Tibial artery (tissue), 4 donors: ENCODE measurements around the gene NBPF15.
"Not testable (repeated sequence)": the region's sequence is repeated elsewhere in the genome, so short reads cannot be mapped to it uniquely, and the experiment has no call there.

Source experiments
- DNase-seq, 2 donors: peaks; one replicate each; pipeline ENCODE4 v3.0.0-alpha.2; 2019
- H3K27ac ChIP-seq, 2 donors: fragments of 200-600 bp; sonication (generic) in 1 of 2; 1 replicate in 1 of 2; 2 replicates in 1 of 2; pipeline ENCODE4 v1.5.1; 2018 to 2019; ENCODE audit warnings: mild to moderate bottlenecking in 1 of 2
- H3K27me3 ChIP-seq, 2 donors: fragments of 200-600 bp; sonication (generic) in 1 of 2; one replicate each; pipeline versions ENCODE4 v1.5.1 to v1.6.0; 2016 to 2019
- H3K36me3 ChIP-seq, 3 donors: fragments of 200-600 bp; sonication (generic) in 2 of 3; one replicate each; pipeline ENCODE4 v1.5.1; 2016 to 2019; ENCODE audit warnings: mild to moderate bottlenecking in 2 of 3
- H3K4me1 ChIP-seq, 4 donors: fragments of 200-600 bp; sonication (generic) in 2 of 4; 1 replicate in 3 of 4; 2 replicates in 1 of 4; pipeline ENCODE4 v1.5.1; 2016 to 2019
- H3K4me3 ChIP-seq, 2 donors: fragments of 200-600 bp; sonication (generic) in 1 of 2; 1 replicate in 1 of 2; 2 replicates in 1 of 2; pipeline ENCODE4 v1.5.1; 2018 to 2019; ENCODE audit warnings: mild to moderate bottlenecking in 2 of 2
- H3K9me3 ChIP-seq, 3 donors: fragments of 200-600 bp; sonication (generic) in 1 of 3; one replicate each; pipeline ENCODE4 v1.5.1; 2016 to 2019
- intact Hi-C: fragments of 100-400 bp; cut with DNase I; formaldehyde crosslinking; loops from one replicate; pipeline ENCODE4 v1.15.0; 2023; ENCODE audit warnings: low total_unique reads

Gene NBPF15

GRCh38 chr1:144461136-144461759 lies at the start of gene NBPF15:
Gene NBPF15, minus strand, starts transcription at chr1:144461669. Its CDS starts 21,666 bp downstream, at chr1:144440003.
- H3K27me3 ChIP-seq, H3K36me3 ChIP-seq, H3K9me3 ChIP-seq, intact Hi-C loops, H3K4me1 ChIP-seq: not testable (repeated sequence)
- DNase-seq, result peak; percentile 64 to 84
- H3K27ac ChIP-seq, result peak within 1 kb of the TSS; percentile 64 to 78
- peak within 1 kb of the TSS; percentile 70 to 79 for H3K4me3 ChIP-seq

GRCh38 chr1:144496429-144496828 lies 35.0 kb upstream of the NBPF15 start:
- H3K4me3 ChIP-seq, H3K9me3 ChIP-seq, H3K27me3 ChIP-seq, H3K36me3 ChIP-seq, intact Hi-C loops, H3K4me1 ChIP-seq, DNase-seq, H3K27ac ChIP-seq: not testable (repeated sequence)

- H3K4me1 ChIP-seq, H3K27me3 ChIP-seq, H3K27ac ChIP-seq, H3K36me3 ChIP-seq, H3K4me3 ChIP-seq, DNase-seq, H3K9me3 ChIP-seq, intact Hi-C loops: not testable (repeated sequence)
Measured at GRCh38 chr1:144494130-144494529, 32.7 kb upstream of the NBPF15 start.

- H3K4me3 ChIP-seq, H3K4me1 ChIP-seq, H3K27me3 ChIP-seq, intact Hi-C loops, H3K9me3 ChIP-seq, H3K27ac ChIP-seq, DNase-seq, H3K36me3 ChIP-seq: not testable (repeated sequence)
Measured at GRCh38 chr1:144490394-144490793, 28.9 kb upstream of the NBPF15 start.

- intact Hi-C loops, H3K36me3 ChIP-seq, H3K27me3 ChIP-seq, H3K9me3 ChIP-seq, H3K27ac ChIP-seq, DNase-seq, H3K4me1 ChIP-seq, H3K4me3 ChIP-seq: not testable (repeated sequence)
Measured at GRCh38 chr1:144487002-144487401, 25.5 kb upstream of the NBPF15 start.

- H3K9me3 ChIP-seq, H3K27me3 ChIP-seq, H3K27ac ChIP-seq, intact Hi-C loops, DNase-seq, H3K4me3 ChIP-seq, H3K36me3 ChIP-seq, H3K4me1 ChIP-seq: not testable (repeated sequence)
Measured at GRCh38 chr1:144485048-144485993, 23.9 kb upstream of the NBPF15 start.

- intact Hi-C loops, DNase-seq, H3K4me3 ChIP-seq, H3K27ac ChIP-seq, H3K9me3 ChIP-seq, H3K4me1 ChIP-seq, H3K27me3 ChIP-seq, H3K36me3 ChIP-seq: not testable (repeated sequence)
Measured at GRCh38 chr1:144473897-144474296, 12.4 kb upstream of the NBPF15 start.

- H3K27me3 ChIP-seq, H3K27ac ChIP-seq, intact Hi-C loops, H3K4me3 ChIP-seq, H3K36me3 ChIP-seq, H3K9me3 ChIP-seq, DNase-seq, H3K4me1 ChIP-seq: not testable (repeated sequence)
Measured at GRCh38 chr1:144471434-144471833, 10.0 kb upstream of the NBPF15 start.

GRCh38 chr1:144461778-144462177 lies 309 bp upstream of the NBPF15 start:
- H3K4me1 ChIP-seq, H3K36me3 ChIP-seq, H3K9me3 ChIP-seq, H3K27ac ChIP-seq, intact Hi-C loops, H3K27me3 ChIP-seq, DNase-seq: not testable (repeated sequence)
- peak overlapping the region; percentile 70 to 79 for H3K4me3 ChIP-seq

GRCh38 chr1:144460686-144461085 lies 783 bp downstream of the NBPF15 start:
- H3K9me3 ChIP-seq, H3K36me3 ChIP-seq, intact Hi-C loops, H3K4me1 ChIP-seq, H3K27me3 ChIP-seq, DNase-seq: not testable (repeated sequence)
- Histone ChIP-seq H3K4me3 (peak overlapping the region; percentile 70 to 79), H3K27ac (peak overlapping the region; percentile 64 to 78)

GRCh38 chr1:144442402-144442801 lies 19.1 kb downstream of the NBPF15 start:
- H3K36me3 ChIP-seq, result peaks cover 0 to 11% (median 3%) of the 10 kb centered on the region in 3 donors
- H3K27ac ChIP-seq, H3K9me3 ChIP-seq, H3K4me3 ChIP-seq, H3K4me1 ChIP-seq, DNase-seq, H3K27me3 ChIP-seq, intact Hi-C loops: not testable (repeated sequence)

- H3K4me3 ChIP-seq, H3K4me1 ChIP-seq, DNase-seq, H3K36me3 ChIP-seq, H3K27ac ChIP-seq, intact Hi-C loops, H3K27me3 ChIP-seq, H3K9me3 ChIP-seq: not testable (repeated sequence)
Measured at GRCh38 chr1:144439737-144440136, 21.7 kb downstream of the NBPF15 start.

GRCh38 chr1:144418891-144419694 lies 42.4 kb downstream of the NBPF15 start:
- H3K9me3 ChIP-seq, H3K4me1 ChIP-seq, intact Hi-C loops, H3K27me3 ChIP-seq: not testable (repeated sequence)
- peak; percentile 24 to 68 for DNase-seq
- Histone ChIP-seq H3K27ac (peak overlapping the region; percentile 33 to 61), H3K4me3 (peak overlapping the region; percentile 46 to 51), H3K36me3 (peaks cover 9 to 15% (median 12%) of the 10 kb centered on the region in 3 donors)
